Measurements from ENCODE around the gene TOMM34. TPM values are rescaled to one million over a fixed set of nuclear protein-coding genes. Genes with fewer than 3 reads are reported as not detected.

The TOMM34 gene
- polyA plus RNA-seq, 2 of the 4 experiments (the other 2 are of a cell fraction) = 23.4 to 30.8 TPM

GRCh38 chr20:44966030-44966961 lies 6.1 kb upstream of the TOMM34 start, which contains the start of gene STK4 (continued):
- TF ChIP-seq PHF8 (IDR thresholded peaks at IDR 0.05; ENCODE audit: borderline replicate concordance, low read depth) = peak; percentile 88
- peak; percentile 96 for TF ChIP-seq USF2 (IDR thresholded peaks at IDR 0.05)
- 0 out of 2 replicates have a peak, but pooled peaks have one; percentile 53 for TF ChIP-seq MYC (IDR thresholded peaks at IDR 0.05; ENCODE audit: borderline replicate concordance, low read length)
- no peak for TF ChIP-seq CBX8 (IDR thresholded peaks at IDR 0.05)
- TF ChIP-seq BHLHE40 (IDR thresholded peaks at IDR 0.05; ENCODE audit: low read depth, low read length) = no peak
- no peak for TF ChIP-seq RNF2 (IDR thresholded peaks at IDR 0.05; ENCODE audit: borderline replicate concordance, low read depth)
- TF ChIP-seq KDM1A (IDR thresholded peaks at IDR 0.05; ENCODE audit: low read depth) = no peak
- TF ChIP-seq RARB (CRISPR knock-in tag; IDR thresholded peaks at IDR 0.05) = no peak
- TF ChIP-seq RFX5 (IDR thresholded peaks at IDR 0.05) = no peak
- no peak for TF ChIP-seq MAZ (IDR thresholded peaks at IDR 0.05; ENCODE audit: borderline replicate concordance, low read depth, low read length)
- TF ChIP-seq RCOR1 (IDR thresholded peaks at IDR 0.05; ENCODE audit: low read depth, low read length) = no peak
- no peak for TF ChIP-seq HOXA7 (CRISPR knock-in tag; IDR thresholded peaks at IDR 0.05)
- TF ChIP-seq ATOH8 (CRISPR knock-in tag; IDR thresholded peaks at IDR 0.05; ENCODE audit: low read depth) = no peak
- TF ChIP-seq NR3C1 (IDR thresholded peaks at IDR 0.05) = no peak
- no peak for TF ChIP-seq ZSCAN20 (CRISPR knock-in tag; IDR thresholded peaks at IDR 0.05)
- no peak for TF ChIP-seq CEBPB (IDR thresholded peaks at IDR 0.05)
- TF ChIP-seq MAFK (IDR thresholded peaks at IDR 0.05; ENCODE audit: partially characterized antibody) = no peak
- peak; percentile 71; the same call in 1 of the 2 replicates for TF ChIP-seq E2F6 (IDR thresholded peaks at IDR 0.05; ENCODE audit: borderline replicate concordance, low read depth)
- TF ChIP-seq HOXB13 (CRISPR knock-in tag; IDR thresholded peaks at IDR 0.05; ENCODE audit: low read depth) = no peak
- peak; percentile 90; the same call in 2 of the 3 replicates for TF ChIP-seq BCL3 (IDR thresholded peaks at IDR 0.05)
- no peak for TF ChIP-seq HMGXB4 (CRISPR knock-in tag; IDR thresholded peaks at IDR 0.05; ENCODE audit: borderline replicate concordance)
- no peak for TF ChIP-seq CHD4 (IDR thresholded peaks at IDR 0.05; ENCODE audit: borderline replicate concordance)
- no peak for TF ChIP-seq ZC3H11A (IDR thresholded peaks at IDR 0.05)
- no peak for TF ChIP-seq NPAS2 (CRISPR knock-in tag; IDR thresholded peaks at IDR 0.05; ENCODE audit: borderline replicate concordance)
- TF ChIP-seq KDM5A (IDR thresholded peaks at IDR 0.05) = peak; percentile 20; the same call in 1 of the 2 replicates
- no peak for TF ChIP-seq ZFP36 (IDR thresholded peaks at IDR 0.05; ENCODE audit: borderline replicate concordance, partially characterized antibody)
- TF ChIP-seq POLR2AphosphoS2 (conservative IDR thresholded peaks at IDR 0.05; ENCODE audit: low read length) = no peak
- TF ChIP-seq MAX (IDR thresholded peaks at IDR 0.05) = peak; percentile 95
- TF ChIP-seq JUN (IDR thresholded peaks at IDR 0.05) = peak; percentile 68 to 82; a peak in 3 of 5 replicates
- no peak for TF ChIP-seq CHD2 (IDR thresholded peaks at IDR 0.05; ENCODE audit: low read length, partially characterized antibody)

All from A549 (cell line).